Parathyroid adenoma (tissue), 2 donors: ENCODE results near the gene CAPN7.
"Not testable (repeated sequence)": the region's sequence is repeated elsewhere in the genome, so short reads cannot be mapped to it uniquely, and the experiment has no call there.

Source experiments
- H2AFZ ChIP-seq: fragments of 300-600 bp; sonication (generic); one replicate; pipeline ENCODE4 v1.7.0; 2017; ENCODE audit warnings: antibody characterized with exemption, mild to moderate bottlenecking
- H3K27ac ChIP-seq: fragments of 300-600 bp; sonication (generic); one replicate; pipeline ENCODE4 v1.7.0; 2017
- H3K27me3 ChIP-seq: fragments of 300-600 bp; sonication (generic); one replicate; pipeline ENCODE4 v1.7.0; 2017; ENCODE audit warnings: low read length; ENCODE audit not compliant: control insufficient read depth, insufficient read depth
- H3K36me3 ChIP-seq: fragments of 300-600 bp; sonication (generic); one replicate; pipeline ENCODE4 v1.7.0; 2017; ENCODE audit warnings: low read length; ENCODE audit not compliant: control insufficient read depth, insufficient read depth
- H3K4me1 ChIP-seq: fragments of 300-600 bp; sonication (generic); one replicate; pipeline ENCODE4 v1.7.0; 2017; ENCODE audit warnings: control low read depth
- H3K4me2 ChIP-seq: fragments of 300-600 bp; sonication (generic); one replicate; pipeline ENCODE4 v1.7.0; 2017; ENCODE audit warnings: low read length
- H3K4me3 ChIP-seq: fragments of 300-600 bp; sonication (generic); one replicate; pipeline ENCODE4 v1.7.0; 2017; ENCODE audit warnings: low read depth, low read length
- H3K79me2 ChIP-seq: fragments of 300-600 bp; sonication (generic); one replicate; pipeline ENCODE4 v1.7.0; 2017; ENCODE audit warnings: control low read depth
- H3K9ac ChIP-seq: fragments of 300-600 bp; sonication (generic); one replicate; pipeline ENCODE4 v1.7.0; 2017; ENCODE audit warnings: mild to moderate bottlenecking
- H3K9me3 ChIP-seq: fragments of 300-600 bp; sonication (generic); one replicate; pipeline ENCODE4 v1.7.0; 2017; ENCODE audit warnings: low read length; ENCODE audit not compliant: control insufficient read depth
- CTCF ChIP-seq: fragments of 300-600 bp; sonication (generic); IDR thresholded peaks from one replicate; pipeline ENCODE4 v1.7.0; 2017; ENCODE audit warnings: antibody characterized with exemption, mild to moderate bottlenecking
- donor health status: primary hyperparathyroidism.

CAPN7 gene

GRCh38 chr3:15161133-15161532 is 44.9 kb upstream of the CAPN7 start:
- no peak for TF ChIP-seq CTCF
- no peaks in the 10 kb centered on the region for H3K9me3 ChIP-seq
- H3K27me3 ChIP-seq = no peaks in the 10 kb centered on the region
- H3K4me2 ChIP-seq = no peak overlapping the region
- H2AFZ ChIP-seq = no peak overlapping the region
- no peak overlapping the region for H3K4me3 ChIP-seq
- no peak overlapping the region for H3K27ac ChIP-seq
- no peaks in the 10 kb centered on the region for H3K79me2 ChIP-seq
- H3K9ac ChIP-seq = no peak overlapping the region
- no peaks in the 10 kb centered on the region for H3K4me1 ChIP-seq
- no peaks in the 10 kb centered on the region for H3K36me3 ChIP-seq

GRCh38 chr3:15163656-15164055 is 42.4 kb upstream of the CAPN7 start:
- H3K4me3 ChIP-seq, H3K9me3 ChIP-seq, H3K36me3 ChIP-seq, H3K4me1 ChIP-seq, H3K27ac ChIP-seq, H2AFZ ChIP-seq, H3K27me3 ChIP-seq, H3K4me2 ChIP-seq, H3K79me2 ChIP-seq, H3K9ac ChIP-seq: not testable (repeated sequence)

GRCh38 chr3:15164340-15164739 is 41.7 kb upstream of the CAPN7 start:
- no peaks in the 10 kb centered on the region for H3K79me2 ChIP-seq
- no peak overlapping the region for H3K9ac ChIP-seq
- no peaks in the 10 kb centered on the region for H3K9me3 ChIP-seq
- no peak overlapping the region for H3K4me3 ChIP-seq
- H3K4me2 ChIP-seq = no peak overlapping the region
- no peaks in the 10 kb centered on the region for H3K4me1 ChIP-seq
- H3K27me3 ChIP-seq = no peaks in the 10 kb centered on the region
- no peak overlapping the region for H3K27ac ChIP-seq
- H2AFZ ChIP-seq = no peak overlapping the region
- no peak for TF ChIP-seq CTCF
- H3K36me3 ChIP-seq = no peaks in the 10 kb centered on the region

- Histone ChIP-seq H3K4me1 (no peaks in the 10 kb centered on the region), H3K79me2 (no peaks in the 10 kb centered on the region), H3K4me2 (no peak overlapping the region), H3K9ac (no peak overlapping the region), H3K27me3 (no peaks in the 10 kb centered on the region), H2AFZ (no peak overlapping the region), H3K4me3 (no peak overlapping the region), H3K9me3 (no peaks in the 10 kb centered on the region), H3K27ac (no peak overlapping the region), H3K36me3 (no peaks in the 10 kb centered on the region)
- TF ChIP-seq CTCF = no peak
Observed at GRCh38 chr3:15165061-15165460, 41.0 kb upstream of the CAPN7 start.

- H3K9ac ChIP-seq, H3K9me3 ChIP-seq, H3K36me3 ChIP-seq, H3K4me2 ChIP-seq, H3K4me3 ChIP-seq, H3K4me1 ChIP-seq, H3K27me3 ChIP-seq, H3K27ac ChIP-seq, H2AFZ ChIP-seq, H3K79me2 ChIP-seq: not testable (repeated sequence)
Observed at GRCh38 chr3:15166391-15166790, 39.7 kb upstream of the CAPN7 start.

- Histone ChIP-seq H3K36me3 (no peaks in the 10 kb centered on the region), H3K4me2 (no peak overlapping the region), H3K79me2 (no peaks in the 10 kb centered on the region), H3K9me3 (no peaks in the 10 kb centered on the region), H3K27ac (no peak overlapping the region), H3K4me3 (no peak overlapping the region), H2AFZ (no peak overlapping the region), H3K9ac (no peak overlapping the region), H3K27me3 (no peaks in the 10 kb centered on the region), H3K4me1 (no peaks in the 10 kb centered on the region)
- no peak for TF ChIP-seq CTCF
Observed at GRCh38 chr3:15171096-15171495, 35.0 kb upstream of the CAPN7 start.
